GM19328 (cell line): Measurements from ENCODE around the gene PVALB.

Experiments used
- ATAC-seq: cut with Tn5 transposase; IDR thresholded peaks from one replicate; pipeline ENCODE4 v1.9.1; 2021; ENCODE audit warnings: mild to moderate bottlenecking, moderate library complexity; ENCODE audit not compliant: unreplicated experiment

PVALB gene, protein sequence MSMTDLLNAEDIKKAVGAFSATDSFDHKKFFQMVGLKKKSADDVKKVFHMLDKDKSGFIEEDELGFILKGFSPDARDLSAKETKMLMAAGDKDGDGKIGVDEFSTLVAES

GRCh38 chr22:36816636-36817524 is at the start of gene PVALB:
PVALB (minus strand) TSS chr22:36817035; CDS start chr22:36817005, 30 bp downstream.
- no peak for ATAC-seq

GRCh38 chr22:36865346-36865745 is 48.5 kb upstream of the PVALB start:
- ATAC-seq = no peak

GRCh38 chr22:36864454-36865215 is 47.8 kb upstream of the PVALB start:
- no peak for ATAC-seq

- no peak for ATAC-seq
Measured at GRCh38 chr22:36863979-36864378, 47.1 kb upstream of the PVALB start.

DNA sequence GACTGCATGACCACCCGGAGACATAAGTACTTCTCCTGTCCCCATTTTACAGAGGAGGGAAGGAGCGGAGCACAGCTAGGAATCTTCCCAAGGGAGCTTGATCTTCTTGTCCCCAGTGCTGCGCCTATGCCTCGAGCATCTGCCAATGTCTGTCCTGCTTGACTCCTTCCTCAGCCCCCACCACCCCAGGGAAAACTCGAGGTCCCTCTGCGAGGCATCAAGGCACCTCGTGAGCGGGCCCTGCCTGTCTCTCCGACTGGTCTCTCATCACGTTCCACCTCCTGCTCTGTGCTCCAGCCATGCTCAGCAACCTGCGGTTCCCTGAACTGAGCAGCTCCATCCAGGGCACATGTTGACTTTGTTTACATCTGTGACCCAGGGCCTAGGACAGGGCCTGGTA is 46.4 kb upstream of the PVALB start:
- no peak for ATAC-seq

DNA sequence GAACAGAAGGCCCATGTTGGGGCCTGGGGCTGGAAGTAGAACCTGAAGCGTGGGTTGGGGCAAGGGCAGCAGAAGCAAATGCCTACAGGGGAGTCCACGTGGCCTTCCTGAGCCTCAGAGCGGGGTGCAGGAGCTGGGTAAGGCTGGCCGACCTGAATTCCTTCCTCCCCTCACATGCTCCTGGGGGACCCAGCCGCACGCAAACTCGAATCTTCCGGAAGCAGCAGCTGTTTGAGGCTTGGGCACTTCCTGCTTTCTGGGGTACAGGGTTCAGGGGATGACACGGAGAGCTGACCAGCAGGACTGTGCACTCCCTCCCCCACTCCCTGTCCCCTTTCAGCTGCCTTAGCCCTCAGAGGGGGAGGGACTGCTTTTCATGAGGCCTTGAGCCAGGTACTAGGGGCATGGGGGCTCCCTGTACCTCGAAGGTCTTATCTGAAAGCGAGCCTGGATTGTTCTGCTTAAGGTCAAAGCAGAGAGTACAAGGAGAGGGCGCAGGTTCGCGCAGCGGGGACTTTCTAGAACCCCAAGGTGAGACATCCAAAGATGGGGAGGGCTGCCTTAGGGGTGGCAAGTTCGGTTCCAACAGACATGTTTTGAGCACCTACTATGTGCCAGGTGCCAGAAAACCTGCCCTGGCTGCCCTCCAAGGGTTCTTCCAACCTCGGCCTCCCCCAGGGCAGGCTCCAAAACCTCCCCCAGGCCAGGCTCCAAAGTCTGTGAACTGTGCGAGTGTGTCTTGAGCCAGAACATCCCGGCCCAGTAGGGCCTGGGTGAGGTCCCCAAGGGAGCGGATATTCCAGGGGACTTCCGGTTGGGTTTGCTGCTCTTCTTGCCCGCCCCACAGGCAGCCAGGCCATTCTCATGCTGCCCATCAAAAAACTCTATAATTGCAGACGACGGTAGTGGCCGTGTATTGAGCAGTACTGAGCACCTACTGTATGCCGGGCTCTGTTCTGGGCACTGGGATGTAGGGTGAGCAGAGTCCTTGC is 45.7 kb upstream of the PVALB start:
- ATAC-seq = no peak

- ATAC-seq = peak; percentile 54
Measured at GRCh38 chr22:36860821-36861659, 44.2 kb upstream of the PVALB start, which contains the start of gene NCF4. NCF4 (plus strand) TSS chr22:36861006; CDS start chr22:36861172, 166 bp downstream.

- no peak for ATAC-seq
Measured at GRCh38 chr22:36860438-36860820, 43.6 kb upstream of the PVALB start.

- ATAC-seq = no peak
Measured at GRCh38 chr22:36860017-36860416, 43.2 kb upstream of the PVALB start.

GRCh38 chr22:36858966-36859365 is 42.1 kb upstream of the PVALB start:
- no peak for ATAC-seq

GRCh38 chr22:36858156-36858555 is 41.3 kb upstream of the PVALB start:
- no peak for ATAC-seq

DNA sequence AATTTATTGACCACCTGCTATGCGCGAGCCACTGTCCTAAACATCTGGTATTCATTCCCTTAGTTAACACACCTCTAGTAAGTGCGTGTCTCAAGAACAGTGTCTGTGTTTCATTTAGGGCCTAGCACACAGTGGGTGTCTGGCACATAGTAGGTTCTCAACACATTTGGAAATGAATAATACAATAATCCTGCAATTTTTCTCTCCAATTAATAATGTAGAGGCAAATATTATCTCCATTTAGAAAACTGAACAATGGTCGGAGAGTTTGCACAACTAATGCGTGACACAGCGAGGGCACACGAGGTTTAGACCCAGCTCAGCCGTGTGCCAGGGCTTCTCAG is 39.9 kb upstream of the PVALB start:
- no peak for ATAC-seq

DNA sequence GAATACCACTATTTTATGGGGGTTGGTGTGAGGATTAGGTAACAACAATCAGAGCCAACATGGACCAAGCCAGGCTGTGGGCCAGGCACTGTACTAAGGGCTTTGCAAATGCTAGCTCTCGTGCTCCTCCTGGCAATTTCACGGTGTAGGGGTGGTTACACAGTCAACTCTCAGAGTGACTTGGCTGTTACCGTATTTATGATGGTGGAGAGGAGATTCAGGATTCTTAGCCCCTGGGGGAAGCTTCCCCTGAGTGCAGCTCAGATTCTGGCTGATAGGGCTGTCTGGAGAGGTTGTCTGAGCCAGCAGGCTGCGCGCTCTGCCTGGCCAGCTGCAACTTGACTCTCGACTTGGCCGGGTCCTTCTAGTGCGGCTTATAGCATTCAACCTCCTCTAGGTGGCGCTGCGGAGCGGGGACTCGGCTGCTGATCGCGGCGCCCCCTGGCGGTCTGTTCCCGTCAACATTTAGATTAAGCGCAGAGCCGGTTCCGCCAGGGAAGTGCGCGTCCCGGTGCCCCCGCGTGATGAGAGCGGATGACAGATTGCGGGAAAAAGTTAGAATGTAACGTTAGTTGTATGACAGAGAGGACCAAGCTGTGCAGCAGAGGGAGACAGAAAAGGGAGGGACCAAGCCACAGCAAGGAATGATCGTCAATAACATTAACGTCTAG is 39.4 kb upstream of the PVALB start:
- no peak for ATAC-seq

- no peak for ATAC-seq
Measured at GRCh38 chr22:36855478-36855877, 38.6 kb upstream of the PVALB start.

GRCh38 chr22:36853407-36854099 is 36.7 kb upstream of the PVALB start:
- no peak for ATAC-seq

DNA sequence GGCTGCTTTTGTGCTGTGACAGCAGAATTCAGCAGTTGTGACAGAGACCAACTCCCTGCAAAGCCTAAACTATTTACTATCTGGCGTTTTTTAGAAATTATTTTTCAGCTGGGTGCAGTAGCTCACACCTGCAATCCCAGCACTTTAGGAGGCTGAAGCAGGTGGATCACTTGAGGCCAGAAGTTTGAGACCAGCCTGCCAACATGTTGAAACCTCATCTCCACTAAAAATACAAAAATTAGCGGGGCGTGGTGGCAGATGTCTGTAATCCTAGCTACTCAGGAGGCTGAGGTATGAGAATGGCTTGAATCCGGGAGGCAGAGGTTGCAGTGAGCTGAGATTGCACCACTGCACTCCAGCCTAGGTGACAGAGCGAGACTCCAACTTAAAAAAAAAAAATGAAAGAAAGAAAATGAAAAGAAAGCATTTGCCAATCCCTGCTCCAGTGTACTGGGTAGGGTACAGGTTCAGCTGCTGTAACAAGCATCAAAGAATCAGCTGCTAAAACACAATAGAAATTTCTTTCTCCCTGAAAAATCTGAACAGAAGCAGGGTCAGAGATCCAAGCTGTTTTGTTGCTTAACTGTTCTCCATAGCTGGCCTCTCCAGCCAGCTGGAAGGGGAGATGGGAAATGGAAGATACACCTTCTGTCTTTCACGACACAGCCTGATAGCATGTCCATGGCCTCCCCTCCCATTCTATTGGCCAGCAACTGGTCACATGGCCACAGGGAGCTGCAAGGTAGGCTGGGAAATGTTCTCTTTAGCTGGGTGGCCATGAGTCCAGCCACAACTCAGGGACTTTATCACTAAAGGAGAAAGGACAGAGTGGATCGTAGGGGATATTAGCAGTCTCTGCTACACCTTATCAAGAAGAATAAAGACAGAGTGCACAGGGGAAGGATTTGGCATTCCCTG is 35.5 kb upstream of the PVALB start:
- ATAC-seq = no peak

DNA sequence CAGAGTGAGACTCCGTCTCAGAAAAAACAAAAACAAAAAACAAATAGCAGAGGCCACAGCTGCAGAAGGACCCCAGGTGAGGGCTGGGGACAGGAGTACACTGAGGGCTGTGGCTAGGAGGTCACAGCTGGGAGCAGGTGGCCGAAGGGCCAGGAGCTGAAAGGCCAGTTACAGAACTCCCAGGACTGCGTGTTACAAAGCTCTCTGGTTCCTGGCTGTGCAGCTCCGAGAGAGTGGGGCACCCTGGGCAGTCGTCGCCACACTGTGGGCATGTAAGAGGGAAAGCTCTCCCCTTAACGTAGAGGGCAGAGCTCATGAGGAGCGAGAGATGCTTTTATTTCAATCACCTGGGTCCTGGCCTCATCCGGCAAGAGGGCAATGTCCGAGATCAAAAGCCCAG is 33.8 kb upstream of the PVALB start:
- no peak for ATAC-seq

GRCh38 chr22:36850056-36850455 is 33.2 kb upstream of the PVALB start:
- no peak for ATAC-seq
